ENCODE results near the gene SLC13A3.

SLC13A3 gene

GRCh38 chr20:46652699-46653098 lies 1.4 kb upstream of the SLC13A3 start:
- DNase-seq (ENCODE audit: low read depth): no peak

GRCh38 chr20:46650575-46651090 lies 626 bp downstream of the SLC13A3 start:
- DNase-seq (ENCODE audit: low read depth): no peak

- no peak for DNase-seq (ENCODE audit: low read depth)
These were observed 1.2 kb downstream of the SLC13A3 start for GRCh38 chr20:46649965-46650542.

GRCh38 chr20:46649650-46649949 lies 1.7 kb downstream of the SLC13A3 start:
- no peak for DNase-seq (ENCODE audit: low read depth)

- no peak for DNase-seq (ENCODE audit: low read depth)
These were observed 2.2 kb downstream of the SLC13A3 start for GRCh38 chr20:46648903-46649649.

- DNase-seq (ENCODE audit: low read depth): no peak
These were observed 3.8 kb downstream of the SLC13A3 start for GRCh38 chr20:46647469-46647868.

GRCh38 chr20:46646659-46647380 lies 4.4 kb downstream of the SLC13A3 start:
- no peak for DNase-seq (ENCODE audit: low read depth)

GRCh38 chr20:46646122-46646521 lies 5.1 kb downstream of the SLC13A3 start:
- no peak for DNase-seq (ENCODE audit: low read depth)

GRCh38 chr20:46644733-46645132 lies 6.5 kb downstream of the SLC13A3 start:
- no peak for DNase-seq (ENCODE audit: low read depth)

- DNase-seq (ENCODE audit: low read depth): no peak
These were observed 7.1 kb downstream of the SLC13A3 start for GRCh38 chr20:46644160-46644559.

- DNase-seq (ENCODE audit: low read depth): no peak
These were observed 8.3 kb downstream of the SLC13A3 start for GRCh38 chr20:46642969-46643343.

- DNase-seq (ENCODE audit: low read depth): no peak
These were observed 8.8 kb downstream of the SLC13A3 start for GRCh38 chr20:46642265-46642968.

- DNase-seq (ENCODE audit: low read depth): no peak
These were observed 9.8 kb downstream of the SLC13A3 start for GRCh38 chr20:46641424-46641823.

- no peak for DNase-seq (ENCODE audit: low read depth)
These were observed 10.5 kb downstream of the SLC13A3 start for GRCh38 chr20:46640536-46641311.

- no peak for DNase-seq (ENCODE audit: low read depth)
These were observed 11.2 kb downstream of the SLC13A3 start for GRCh38 chr20:46640044-46640443.

- DNase-seq (ENCODE audit: low read depth): no peak
These were observed 11.7 kb downstream of the SLC13A3 start for GRCh38 chr20:46639587-46639986.

GRCh38 chr20:46638898-46639274 lies 12.4 kb downstream of the SLC13A3 start:
- no peak for DNase-seq (ENCODE audit: low read depth)

- DNase-seq (ENCODE audit: low read depth): no peak
These were observed 12.9 kb downstream of the SLC13A3 start for GRCh38 chr20:46638134-46638897.

GRCh38 chr20:46637427-46638133 lies 13.7 kb downstream of the SLC13A3 start:
- no peak for DNase-seq (ENCODE audit: low read depth)

- no peak for DNase-seq (ENCODE audit: low read depth)
These were observed 14.2 kb downstream of the SLC13A3 start for GRCh38 chr20:46637020-46637419.

All from T follicular helper cell (primary cell).